ENCODE results near the gene VSTM4.

The VSTM4 gene

GRCh38 chr10:49009199-49009979 is 105.9 kb downstream of the VSTM4 start:
- no peak for DNase-seq (ENCODE audit: low read depth in 2 of 2, low spot score in 1 of 2)

DNA sequence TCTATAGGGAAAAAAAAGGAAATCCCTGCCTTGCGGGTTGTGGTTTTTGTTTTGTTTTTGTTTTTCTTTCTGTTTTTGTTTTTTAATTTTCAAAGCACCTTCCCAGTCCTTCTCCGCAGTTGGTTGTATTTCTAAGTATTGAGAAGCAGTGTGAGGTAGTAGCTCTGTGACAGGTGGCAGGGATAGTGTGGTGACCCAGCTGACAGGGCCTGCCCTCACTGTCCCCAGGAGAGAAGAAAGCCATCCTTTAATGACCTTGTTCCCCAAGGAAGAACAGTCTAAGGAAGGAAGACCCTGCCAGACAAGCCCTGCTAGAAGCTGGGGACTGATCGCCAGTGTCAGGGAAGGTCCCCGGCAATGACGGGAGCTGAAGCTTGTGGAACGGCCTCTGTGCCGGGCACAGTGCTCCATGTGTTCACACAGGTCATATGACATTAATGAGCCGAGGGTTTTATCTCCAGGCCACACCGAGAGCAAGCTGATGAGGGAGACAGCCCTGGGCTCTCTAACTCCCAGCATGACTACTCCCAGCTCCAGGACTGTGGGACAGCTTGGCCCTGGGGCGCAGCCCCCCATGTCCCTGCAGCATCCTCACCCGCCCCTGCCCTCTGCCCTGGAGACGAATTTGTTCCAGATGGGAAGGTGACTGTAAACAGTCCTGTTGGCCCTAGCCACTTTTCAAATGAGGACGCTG is 106.7 kb downstream of the VSTM4 start:
- DNase-seq (ENCODE audit: low read depth in 2 of 2, low spot score in 1 of 2) = no peak

- no peak for DNase-seq (ENCODE audit: low read depth in 2 of 2, low spot score in 1 of 2)
Measured at GRCh38 chr10:49008091-49008490, 107.2 kb downstream of the VSTM4 start.

- no peak for DNase-seq (ENCODE audit: low read depth in 2 of 2, low spot score in 1 of 2)
Measured at GRCh38 chr10:49007129-49007528, 108.2 kb downstream of the VSTM4 start.

DNA sequence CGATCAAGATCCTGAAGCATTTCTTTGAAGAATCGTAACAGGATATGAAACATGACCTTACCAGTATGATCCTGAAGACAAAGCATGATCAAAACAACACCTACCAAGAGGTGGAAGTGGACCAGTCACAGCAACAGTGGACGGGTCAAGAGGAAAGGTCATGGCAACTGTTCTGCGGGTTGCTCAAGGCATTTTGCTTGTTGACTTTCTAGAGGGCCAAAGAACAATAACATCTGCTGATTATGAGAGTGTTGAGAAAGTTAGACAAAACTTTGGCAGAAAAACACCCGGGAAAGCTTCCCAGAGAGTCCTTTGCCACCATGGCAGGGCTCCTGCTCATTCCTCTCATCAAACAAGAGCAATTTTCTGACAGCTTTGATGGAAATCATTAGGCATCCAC is 110.1 kb downstream of the VSTM4 start:
- no peak for DNase-seq (ENCODE audit: low read depth in 2 of 2, low spot score in 1 of 2)

- DNase-seq (ENCODE audit: low read depth in 2 of 2, low spot score in 1 of 2) = no peak
Measured at GRCh38 chr10:49001870-49002672, 113.3 kb downstream of the VSTM4 start.

- DNase-seq (ENCODE audit: low read depth in 2 of 2, low spot score in 1 of 2) = no peak
Measured at GRCh38 chr10:49001402-49001801, 113.9 kb downstream of the VSTM4 start.

DNA sequence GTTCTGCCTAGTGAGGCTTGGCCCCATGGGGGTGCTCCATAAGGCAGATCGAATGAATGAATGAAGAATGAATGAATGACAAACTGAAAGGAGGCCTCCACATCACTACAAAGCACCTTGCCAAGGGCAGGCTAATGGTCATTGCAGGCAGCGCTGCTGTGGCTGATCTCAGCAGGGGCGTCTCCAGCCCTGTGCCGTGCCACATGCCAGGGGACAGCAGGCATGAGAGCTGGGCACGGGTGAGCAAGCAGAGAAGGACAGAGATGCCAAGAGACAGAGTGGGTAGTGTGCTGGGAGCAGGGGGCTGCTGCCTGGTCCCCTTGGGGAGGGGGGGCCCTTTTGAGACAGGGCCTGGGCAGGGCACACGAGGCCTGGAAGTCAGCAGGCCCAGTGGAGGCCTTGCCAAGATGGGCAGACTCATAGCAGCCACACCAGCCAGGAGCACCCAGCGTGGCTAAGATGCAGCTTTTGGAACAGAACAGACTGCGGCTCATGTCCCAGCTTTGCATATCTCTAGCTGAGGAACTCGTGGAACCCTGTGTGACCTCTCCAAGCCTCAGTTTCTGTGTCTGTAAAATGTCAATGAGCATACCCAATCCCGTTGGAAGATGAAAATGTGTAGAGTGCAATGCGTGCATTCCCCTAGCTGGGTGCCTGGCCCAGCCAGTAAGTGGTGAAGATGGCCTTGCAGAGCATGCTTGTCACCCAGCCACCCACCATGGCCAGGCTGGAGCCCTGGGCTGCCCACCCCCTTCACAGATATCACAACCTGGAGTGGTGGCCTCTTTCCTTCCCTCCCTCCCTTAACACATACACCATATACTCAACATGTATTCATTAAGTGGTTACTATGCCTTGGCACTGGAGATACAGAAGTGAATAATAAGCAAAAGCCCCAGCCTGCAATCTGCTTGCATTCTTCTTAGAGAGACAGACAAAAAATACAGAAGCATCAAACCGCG is 114.6 kb downstream of the VSTM4 start:
- no peak for DNase-seq (ENCODE audit: low read depth in 2 of 2, low spot score in 1 of 2)

- no peak for DNase-seq (ENCODE audit: low read depth in 2 of 2, low spot score in 1 of 2)
Measured at GRCh38 chr10:48999346-48999745, 116.0 kb downstream of the VSTM4 start.

- DNase-seq (ENCODE audit: low read depth in 2 of 2, low spot score in 1 of 2) = no peak
Measured at GRCh38 chr10:48996329-48996728, 119.0 kb downstream of the VSTM4 start.

DNA sequence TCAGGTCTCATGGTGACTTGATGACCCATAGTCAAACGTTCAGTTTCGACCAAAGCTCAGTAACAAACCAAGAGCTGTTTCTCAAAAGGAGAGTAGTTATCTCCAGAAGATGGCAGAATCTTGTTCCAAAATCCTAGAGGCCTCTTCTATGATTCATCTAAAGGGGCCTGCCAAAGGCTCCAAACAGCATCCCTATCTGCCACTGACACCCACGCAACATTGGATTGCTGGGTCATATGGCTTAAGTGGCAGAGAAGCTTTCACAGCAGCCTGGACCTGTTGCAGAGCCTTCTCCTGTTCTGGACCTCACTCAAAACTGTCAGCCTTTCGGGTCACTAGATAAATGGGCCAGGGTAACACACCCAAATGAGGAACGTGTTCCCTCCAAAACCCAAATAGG is 121.7 kb downstream of the VSTM4 start:
- DNase-seq (ENCODE audit: low read depth in 2 of 2, low spot score in 1 of 2) = no peak

DNA sequence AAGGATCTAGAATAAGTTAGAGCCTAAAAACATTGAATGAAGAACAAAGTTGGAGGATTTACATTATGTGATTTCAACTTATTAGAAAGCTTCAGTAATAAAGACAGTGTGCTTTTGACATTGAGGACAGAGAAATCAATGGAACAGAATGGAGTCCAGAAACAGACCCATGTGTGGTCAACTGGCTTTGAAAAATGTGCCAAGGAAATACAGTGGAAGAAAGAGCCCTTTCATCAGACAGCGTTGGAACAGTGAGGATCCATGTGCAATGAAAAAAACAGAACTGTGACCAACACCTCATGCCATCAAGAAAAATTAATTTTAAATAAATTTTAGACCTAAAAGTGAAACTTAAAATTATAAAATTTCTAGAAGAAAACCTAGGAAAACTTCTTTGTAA is 125.1 kb downstream of the VSTM4 start:
- no peak for DNase-seq (ENCODE audit: low read depth in 2 of 2, low spot score in 1 of 2)

- no peak for DNase-seq (ENCODE audit: low read depth in 2 of 2, low spot score in 1 of 2)
Measured at GRCh38 chr10:48985621-48986158, 129.6 kb downstream of the VSTM4 start.

DNA sequence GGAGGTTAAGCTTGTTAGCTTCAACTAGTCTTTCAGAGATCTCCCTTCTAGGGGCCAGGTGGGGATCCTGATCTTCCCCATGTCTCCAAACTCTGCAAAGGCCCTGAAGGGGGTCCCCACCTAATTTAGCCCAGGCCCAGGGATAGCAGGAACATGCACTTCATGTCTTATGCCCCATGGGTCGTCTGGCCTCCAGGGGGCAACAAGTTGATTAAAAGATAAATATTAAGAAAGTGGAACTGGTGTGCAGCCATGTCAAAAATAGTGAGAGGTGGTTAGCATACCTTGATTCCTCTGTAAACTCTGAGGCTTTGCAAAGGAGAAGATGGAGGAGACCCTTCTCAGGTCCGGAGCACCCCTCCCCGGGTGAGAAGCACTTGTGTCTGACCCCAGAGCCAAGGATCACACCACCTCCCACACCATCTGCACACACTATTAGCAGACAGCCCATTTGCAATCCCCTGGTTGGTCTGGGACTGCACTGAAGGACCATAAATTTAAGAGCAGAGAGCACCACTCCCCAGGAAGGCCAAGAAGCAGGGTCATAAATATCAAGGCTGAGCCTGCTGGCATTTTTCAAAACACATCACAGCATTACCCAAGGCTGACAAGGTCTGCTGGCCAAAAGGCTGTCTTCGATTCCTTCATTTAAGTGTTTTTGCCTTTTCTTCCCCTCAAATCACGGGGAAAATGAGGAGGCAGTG is 131.5 kb downstream of the VSTM4 start:
- no peak for DNase-seq (ENCODE audit: low read depth in 2 of 2, low spot score in 1 of 2)

DNA sequence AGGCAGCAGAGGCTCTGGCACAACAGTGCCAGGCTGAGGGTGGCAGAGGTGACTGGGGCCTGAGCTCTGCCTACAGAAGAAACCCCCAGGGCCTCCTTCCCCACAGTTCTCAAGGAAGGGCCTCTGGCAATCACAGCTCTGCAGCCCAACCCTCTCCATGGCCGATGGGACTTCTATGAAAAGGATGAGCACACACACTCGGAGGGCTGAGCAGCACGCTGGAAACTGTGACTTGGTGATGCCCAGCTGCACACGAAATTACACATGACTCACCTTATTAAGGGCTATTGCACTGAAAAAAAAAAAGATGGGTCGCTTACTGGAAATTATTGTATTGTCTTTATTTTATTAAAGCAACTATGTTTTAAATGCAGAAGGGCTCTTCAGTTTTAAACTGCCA is 132.7 kb downstream of the VSTM4 start:
- no peak for DNase-seq (ENCODE audit: low read depth in 2 of 2, low spot score in 1 of 2)

DNA sequence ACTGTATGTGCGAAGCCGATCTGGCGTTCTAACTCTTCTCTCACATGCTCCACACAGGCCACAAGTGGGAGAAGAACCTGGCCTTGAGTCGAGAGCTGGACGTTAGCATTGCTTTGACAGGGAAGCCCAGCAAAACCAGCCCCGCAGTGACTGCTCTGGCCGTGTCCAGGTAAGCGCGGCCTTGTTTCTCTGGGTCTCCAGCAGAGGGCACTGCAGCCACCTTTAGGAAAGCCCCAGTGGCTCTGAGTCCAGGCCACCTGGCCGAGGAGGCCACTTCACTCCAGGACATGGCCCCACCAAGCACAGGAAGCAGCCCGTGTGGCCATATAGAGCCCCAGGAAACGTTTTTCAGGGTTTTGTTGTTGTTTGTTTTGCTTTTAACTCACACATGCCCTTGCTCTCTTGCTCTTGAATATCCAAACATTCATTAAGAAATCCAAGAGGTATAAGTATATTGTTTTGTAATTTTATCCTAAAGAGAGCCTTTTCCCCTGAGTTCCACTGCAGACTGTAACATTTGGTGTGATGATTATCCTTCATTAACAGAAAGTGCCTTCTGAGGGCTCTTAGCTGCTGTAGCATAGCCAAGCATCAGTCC is 133.9 kb downstream of the VSTM4 start:
- no peak for DNase-seq (ENCODE audit: low read depth in 2 of 2, low spot score in 1 of 2)

- DNase-seq (ENCODE audit: low read depth in 2 of 2, low spot score in 1 of 2) = no peak
Measured at GRCh38 chr10:48978318-48978717, 137.0 kb downstream of the VSTM4 start.

DNA sequence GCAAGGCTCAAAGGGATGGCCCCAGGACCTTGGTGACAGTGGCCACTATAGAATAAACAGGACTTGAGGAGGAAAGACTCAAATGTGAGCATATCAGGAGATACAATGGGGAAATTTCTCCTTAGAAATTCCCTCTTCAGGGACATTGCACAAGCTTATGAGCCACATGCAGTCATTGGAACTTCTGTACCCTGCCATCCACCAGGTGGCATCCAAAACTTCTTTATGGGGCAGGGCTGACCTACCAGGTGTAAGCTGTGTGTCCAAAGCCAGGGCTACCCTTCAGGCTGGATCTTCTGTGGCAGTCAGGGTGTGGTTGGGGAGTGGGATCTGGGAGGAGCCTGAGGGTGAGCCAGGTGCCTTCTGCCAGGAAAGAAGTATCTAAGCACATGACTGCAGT is 139.1 kb downstream of the VSTM4 start:
- no peak for DNase-seq (ENCODE audit: low read depth in 2 of 2, low spot score in 1 of 2)

DNA sequence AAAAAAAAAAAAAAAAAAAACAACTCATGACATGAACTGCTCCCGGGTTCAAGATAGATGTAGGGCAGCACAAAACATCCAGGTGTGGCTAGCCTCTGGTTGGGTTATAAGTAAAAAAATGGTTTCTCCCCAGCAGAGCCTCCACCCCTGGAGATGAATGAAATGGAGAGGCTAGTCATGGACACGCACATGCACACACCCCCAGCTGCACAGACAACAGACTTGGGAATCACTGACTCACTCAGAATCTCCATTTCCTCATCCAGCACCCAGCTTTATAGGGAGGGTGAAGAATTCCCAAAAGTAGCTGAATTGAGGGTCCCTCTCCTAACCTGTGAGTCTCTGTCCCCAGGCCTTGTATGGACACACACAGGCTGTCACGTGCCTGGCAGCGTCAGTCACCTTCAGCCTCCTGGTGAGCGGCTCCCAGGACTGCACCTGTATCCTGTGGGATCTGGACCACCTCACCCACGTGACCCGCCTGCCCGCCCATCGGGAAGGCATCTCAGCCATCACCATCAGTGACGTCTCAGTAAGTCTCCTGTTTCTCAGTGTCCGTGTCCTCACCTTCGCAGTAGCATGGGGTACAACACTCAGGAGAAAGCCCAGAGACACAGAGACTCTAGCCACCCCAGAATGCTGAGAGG is 140.7 kb downstream of the VSTM4 start:
- no peak for DNase-seq (ENCODE audit: low read depth in 2 of 2, low spot score in 1 of 2)

Data from stimulated activated CD8-positive, alpha-beta memory T cell treated with anti-CD3 and anti-CD28 coated beads, Interleukin-4, amount 100 ng/mL, for 4 hours (primary cell).